Ramos (cell line): ENCODE data around the gene DAAM1.

Source experiments
- in situ Hi-C: fragments of 300-500 bp; cut with MboI; formaldehyde crosslinking; loops from one replicate; pipeline ENCODE4 v1.14.3; 2022; ENCODE audit warnings: low sequenced_read_pairs; ENCODE audit not compliant: unreplicated experiment

Gene DAAM1

GRCh38 chr14:59188461-59189090, at the start of gene DAAM1:
TSS of gene DAAM1 (plus strand) at chr14:59188667. CDS start at chr14:59263478, 74,811 bp downstream.
- in situ Hi-C loops: no loop called here

- in situ Hi-C loops: no loop called here
Observed at GRCh38 chr14:59139324-59139723, 49.1 kb upstream of the DAAM1 start.

- in situ Hi-C loops: no loop called here
Observed at GRCh38 chr14:59140106-59140843, 48.2 kb upstream of the DAAM1 start.

GRCh38 chr14:59146484-59146883, 42.0 kb upstream of the DAAM1 start:
- in situ Hi-C loops: no loop called here

- in situ Hi-C loops: no loop called here
Observed at GRCh38 chr14:59147007-59147406, 41.5 kb upstream of the DAAM1 start.

- in situ Hi-C loops: no loop called here
Observed at GRCh38 chr14:59148334-59148900, 40.0 kb upstream of the DAAM1 start.

GRCh38 chr14:59150990-59151389, 37.5 kb upstream of the DAAM1 start:
- in situ Hi-C loops: no loop called here

GRCh38 chr14:59154373-59154772, 34.1 kb upstream of the DAAM1 start:
- in situ Hi-C loops: no loop called here

- in situ Hi-C loops: no loop called here
Observed at GRCh38 chr14:59155886-59156285, 32.6 kb upstream of the DAAM1 start.

- in situ Hi-C loops: no loop called here
Observed at GRCh38 chr14:59159169-59159568, 29.3 kb upstream of the DAAM1 start.

- in situ Hi-C loops: no loop called here
Observed at GRCh38 chr14:59160506-59160905, 28.0 kb upstream of the DAAM1 start.

- in situ Hi-C loops: no loop called here
Observed at GRCh38 chr14:59161561-59162175, 26.8 kb upstream of the DAAM1 start.

- in situ Hi-C loops: no loop called here
Observed at GRCh38 chr14:59166258-59166657, 22.2 kb upstream of the DAAM1 start.

- in situ Hi-C loops: no loop called here
Observed at GRCh38 chr14:59175404-59175803, 13.1 kb upstream of the DAAM1 start.

GRCh38 chr14:59176765-59177164, 11.7 kb upstream of the DAAM1 start:
- in situ Hi-C loops: no loop called here

- in situ Hi-C loops: no loop called here
Observed at GRCh38 chr14:59177262-59177661, 11.2 kb upstream of the DAAM1 start.

- in situ Hi-C loops: no loop called here
Observed at GRCh38 chr14:59181791-59182190, 6.7 kb upstream of the DAAM1 start.

GRCh38 chr14:59182641-59183040, 5.8 kb upstream of the DAAM1 start:
- in situ Hi-C loops: no loop called here

GRCh38 chr14:59183150-59183549, 5.3 kb upstream of the DAAM1 start:
- in situ Hi-C loops: no loop called here

GRCh38 chr14:59184396-59184795, 4.1 kb upstream of the DAAM1 start:
- in situ Hi-C loops: no loop called here

GRCh38 chr14:59185676-59186075, 2.8 kb upstream of the DAAM1 start:
- in situ Hi-C loops: no loop called here
